ENCODE data around the gene ERC2. TPM values are rescaled to one million over a fixed set of nuclear protein-coding genes. Genes with fewer than 3 reads are reported as not detected.

The ERC2 gene
- total RNA-seq, 1 donor from 2014 or later, result 0.65 TPM

DNA sequence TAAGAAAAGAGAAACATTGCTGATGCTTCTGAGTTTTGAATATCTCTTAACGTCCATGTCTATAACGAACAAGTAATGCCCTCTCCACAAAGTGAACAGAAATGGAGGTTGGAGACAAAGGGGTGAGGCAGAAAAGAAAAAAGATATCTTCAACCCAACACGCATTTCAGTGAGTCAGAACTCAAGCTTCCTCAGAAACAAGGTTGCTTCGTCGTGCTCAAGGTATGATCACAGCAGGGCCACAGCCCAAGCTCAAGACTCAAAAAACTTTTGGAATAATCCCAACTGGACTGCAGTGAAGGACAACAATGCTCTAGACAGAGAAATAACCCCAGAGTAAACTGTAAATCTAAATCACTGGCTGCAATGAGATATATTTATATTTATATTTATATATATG lies 1000.0 kb downstream of the ERC2 start:
- H3K9me3 Mint-ChIP-seq (ENCODE audit: low read depth), result no peaks in the 10 kb centered on the region
- peaks cover 4% of the 10 kb centered on the region for H3K36me3 Mint-ChIP-seq (ENCODE audit: low read depth)
- no peak overlapping the region for H3K4me3 Mint-ChIP-seq (ENCODE audit: unreplicated experiment)
- H3K27me3 Mint-ChIP-seq (ENCODE audit: low read depth), result no peaks in the 10 kb centered on the region
- no peak for TF ChIP-seq CTCF (IDR thresholded peaks at IDR 0.05)
- no peak overlapping the region for H3K27ac Mint-ChIP-seq (ENCODE audit: unreplicated experiment)
- DNase-seq (ENCODE audit: low spot score), result no peak
- peaks cover 20% of the 10 kb centered on the region for H3K4me1 Mint-ChIP-seq (ENCODE audit: low read depth)

GRCh38 chr3:55467099-55467498 lies 1001.2 kb downstream of the ERC2 start:
- TF ChIP-seq CTCF (IDR thresholded peaks at IDR 0.05), result no peak
- no peak overlapping the region for H3K4me3 Mint-ChIP-seq (ENCODE audit: unreplicated experiment)
- H3K4me1 Mint-ChIP-seq (ENCODE audit: low read depth), result peaks cover 20% of the 10 kb centered on the region
- H3K27ac Mint-ChIP-seq (ENCODE audit: unreplicated experiment), result no peak overlapping the region
- DNase-seq (ENCODE audit: low spot score), result no peak
- H3K9me3 Mint-ChIP-seq (ENCODE audit: low read depth), result no peaks in the 10 kb centered on the region
- H3K36me3 Mint-ChIP-seq (ENCODE audit: low read depth), result peaks cover 2% of the 10 kb centered on the region
- H3K27me3 Mint-ChIP-seq (ENCODE audit: low read depth), result no peaks in the 10 kb centered on the region

DNA sequence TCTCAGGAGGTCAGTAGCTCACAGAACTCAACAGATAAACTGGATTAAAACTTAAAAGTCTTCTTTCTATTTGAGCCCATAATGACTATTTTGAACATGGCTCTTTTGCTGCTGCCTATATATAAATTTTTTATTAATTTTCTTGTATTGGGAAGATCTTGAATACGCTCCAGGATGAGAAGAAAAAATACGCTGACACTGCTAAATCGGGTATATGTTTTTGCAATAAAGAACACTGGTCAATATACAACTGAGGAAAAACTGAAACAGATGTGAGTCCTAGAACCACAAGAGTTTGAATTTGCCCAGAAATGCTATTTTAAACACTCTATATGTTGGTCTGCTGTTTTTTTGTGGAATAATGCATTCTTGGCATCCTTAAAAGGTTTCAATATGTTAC lies 1001.7 kb downstream of the ERC2 start:
- DNase-seq (ENCODE audit: low spot score), result no peak
- Mint-ChIP-seq H3K27me3 (ENCODE audit: low read depth) (no peaks in the 10 kb centered on the region), H3K36me3 (ENCODE audit: low read depth) (peaks cover 2% of the 10 kb centered on the region), H3K9me3 (ENCODE audit: low read depth) (no peaks in the 10 kb centered on the region), H3K4me1 (ENCODE audit: low read depth) (peaks cover 20% of the 10 kb centered on the region), H3K4me3 (ENCODE audit: unreplicated experiment) (no peak overlapping the region), H3K27ac (ENCODE audit: unreplicated experiment) (no peak overlapping the region)
- no peak for TF ChIP-seq CTCF (IDR thresholded peaks at IDR 0.05)

DNA sequence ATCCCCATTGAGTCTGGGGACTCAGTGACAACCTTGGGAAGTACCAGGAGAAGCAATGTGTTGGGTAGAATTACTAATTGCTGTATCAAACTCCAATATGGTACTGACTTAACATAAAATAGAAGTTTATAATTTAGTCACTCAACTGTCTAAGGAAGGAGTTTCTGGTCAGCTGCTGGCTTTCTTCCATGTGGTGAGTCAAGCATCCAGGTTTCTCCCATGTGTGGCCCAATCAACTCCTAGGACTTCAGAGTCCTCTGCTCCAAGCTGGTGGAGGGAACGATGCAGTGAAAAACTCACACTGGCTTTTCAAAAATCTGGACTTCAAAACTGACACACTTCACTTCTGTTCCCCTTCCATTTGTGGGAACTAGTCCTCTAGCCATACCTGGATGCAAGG lies 1006.4 kb downstream of the ERC2 start:
- DNase-seq (ENCODE audit: low spot score), result no peak
- Mint-ChIP-seq H3K4me3 (ENCODE audit: unreplicated experiment) (no peak overlapping the region), H3K9me3 (ENCODE audit: low read depth) (no peaks in the 10 kb centered on the region), H3K27ac (ENCODE audit: unreplicated experiment) (no peak overlapping the region), H3K4me1 (ENCODE audit: low read depth) (peaks cover 4% of the 10 kb centered on the region), H3K36me3 (ENCODE audit: low read depth) (no peaks in the 10 kb centered on the region), H3K27me3 (ENCODE audit: low read depth) (no peaks in the 10 kb centered on the region)
- no peak for TF ChIP-seq CTCF (IDR thresholded peaks at IDR 0.05)

GRCh38 chr3:55459838-55460237 lies 1008.4 kb downstream of the ERC2 start:
- no peaks in the 10 kb centered on the region for H3K36me3 Mint-ChIP-seq (ENCODE audit: low read depth)
- no peaks in the 10 kb centered on the region for H3K27me3 Mint-ChIP-seq (ENCODE audit: low read depth)
- no peaks in the 10 kb centered on the region for H3K4me1 Mint-ChIP-seq (ENCODE audit: low read depth)
- TF ChIP-seq CTCF (IDR thresholded peaks at IDR 0.05), result no peak
- no peak for DNase-seq (ENCODE audit: low spot score)
- no peaks in the 10 kb centered on the region for H3K9me3 Mint-ChIP-seq (ENCODE audit: low read depth)
- H3K27ac Mint-ChIP-seq (ENCODE audit: unreplicated experiment), result no peak overlapping the region
- no peak overlapping the region for H3K4me3 Mint-ChIP-seq (ENCODE audit: unreplicated experiment)

Small RNAs within 50 kb of the gene (microRNA-seq; reads per million reads assigned to microRNA genes)
- gene MIR3938 (ENCODE audit: borderline number of aligned reads), result not detected

Other genes starting within 250 kb of the ERC2 start
- 12.4 to 19.8 TPM (median 12.6 TPM) in 3 replicates for gene CCDC66, start 88.7 kb upstream of the ERC2 start, total RNA-seq
- 51.5 to 62.5 TPM (median 51.7 TPM) in 3 replicates for gene TASOR, start 214.8 kb upstream of the ERC2 start, total RNA-seq

All from chondrocyte (in vitro differentiated cells).